Trophoblast cell (in vitro differentiated cells and primary cell): ENCODE results near the gene ASIC4.

ENCODE experiments used
- DNase-seq, 2 donors: peaks; one replicate each; pipeline ENCODE4 v3.0.0-alpha.2; 2016
- H2AFZ ChIP-seq: 2 replicates; pipeline ENCODE4 v1.6.1; 2013; ENCODE audit warnings: low read length, moderate library complexity, mild to moderate bottlenecking; ENCODE audit not compliant: insufficient read depth, poor library complexity
- H2AK5ac ChIP-seq: 2 replicates; pipeline ENCODE4 v1.6.1; 2013; ENCODE audit warnings: mild to moderate bottlenecking, low read length
- H2BK120ac ChIP-seq: 2 replicates; pipeline ENCODE4 v1.6.1; 2013; ENCODE audit warnings: low read length, mild to moderate bottlenecking, moderate library complexity; ENCODE audit not compliant: insufficient read depth, poor library complexity
- H2BK12ac ChIP-seq: 2 replicates; pipeline ENCODE4 v1.6.1; 2013; ENCODE audit warnings: mild to moderate bottlenecking, low read length, moderate library complexity
- H2BK5ac ChIP-seq: 2 replicates; pipeline ENCODE4 v1.6.1; 2013; ENCODE audit warnings: low read length, low read depth, moderate library complexity, mild to moderate bottlenecking; ENCODE audit not compliant: poor library complexity
- H3K14ac ChIP-seq: 2 replicates; pipeline ENCODE4 v1.6.1; 2013; ENCODE audit warnings: mild to moderate bottlenecking, low read length
- H3K18ac ChIP-seq: 2 replicates; pipeline ENCODE4 v1.6.1; 2013; ENCODE audit warnings: mild to moderate bottlenecking, low read length
- H3K23ac ChIP-seq: 2 replicates; pipeline ENCODE4 v1.6.1; 2013; ENCODE audit warnings: low read length
- H3K27ac ChIP-seq: 2 replicates; pipeline ENCODE4 v1.5.1; 2013; ENCODE audit warnings: low read depth, mild to moderate bottlenecking, inconsistent platforms, low read length, moderate library complexity
- H3K27me3 ChIP-seq: 2 replicates; pipeline ENCODE4 v1.6.1; 2013; ENCODE audit warnings: inconsistent platforms, mild to moderate bottlenecking, low read length, moderate library complexity; ENCODE audit not compliant: insufficient read depth
- H3K36me3 ChIP-seq, 2 experiments: 1 replicate in 1 of 2; 2 replicates in 1 of 2; pipeline ENCODE4 v1.6.1; 2013; ENCODE audit warnings: low read length in 2 of 2, mild to moderate bottlenecking in 2 of 2, moderate library complexity in 1 of 2; ENCODE audit not compliant: insufficient read depth in 2 of 2, control insufficient read depth in 1 of 2
- H3K4ac ChIP-seq: 2 replicates; pipeline ENCODE4 v1.6.1; 2013; ENCODE audit warnings: low read depth, mild to moderate bottlenecking, low read length, moderate library complexity
- H3K4me1 ChIP-seq, 2 experiments: 1 replicate in 1 of 2; 2 replicates in 1 of 2; pipeline ENCODE4 v1.6.1; 2013; ENCODE audit warnings: low read length in 2 of 2, mild to moderate bottlenecking in 2 of 2, moderate library complexity in 1 of 2; ENCODE audit not compliant: insufficient read depth in 2 of 2, control insufficient read depth in 1 of 2
- H3K4me2 ChIP-seq: 2 replicates; pipeline ENCODE4 v1.6.1; 2013; ENCODE audit warnings: inconsistent platforms, mild to moderate bottlenecking, low read length, moderate library complexity
- H3K4me3 ChIP-seq: 2 replicates; pipeline ENCODE4 v1.5.1; 2013; ENCODE audit warnings: mild to moderate bottlenecking, low read depth, low read length, inconsistent platforms
- H3K79me1 ChIP-seq: one replicate; pipeline ENCODE4 v1.6.1; 2013; ENCODE audit warnings: low read length
- H3K79me2 ChIP-seq: 2 replicates; pipeline ENCODE4 v1.6.1; 2013; ENCODE audit warnings: low read length, mild to moderate bottlenecking; ENCODE audit not compliant: control insufficient read depth, insufficient read depth, poor library complexity
- H3K9ac ChIP-seq: 2 replicates; pipeline ENCODE4 v1.6.1; 2013; ENCODE audit warnings: mild to moderate bottlenecking, low read length
- H3K9me3 ChIP-seq: 2 replicates; pipeline ENCODE4 v1.6.1; 2013; ENCODE audit warnings: low read depth, mild to moderate bottlenecking, control low read depth, inconsistent platforms, low read length; ENCODE audit not compliant: insufficient read depth
- H4K12ac ChIP-seq: 2 replicates; pipeline ENCODE4 v1.6.1; 2013; ENCODE audit warnings: low read depth, mild to moderate bottlenecking, low read length, moderate library complexity
- H4K8ac ChIP-seq: 2 replicates; pipeline ENCODE4 v1.6.1; 2013; ENCODE audit warnings: low read depth, mild to moderate bottlenecking, low read length, moderate library complexity
- H4K91ac ChIP-seq: one replicate; pipeline ENCODE4 v1.6.1; 2013; ENCODE audit warnings: low read depth, mild to moderate bottlenecking, low read length, moderate library complexity
- WGBS: extraction: QIAGEN DNeasy Blood & Tissue Kit; methylation state at CpG from one replicate; pipeline ENCODE4 v1.1.7; 2013; ENCODE audit warnings: missing lambda C conversion rate; ENCODE audit not compliant: insufficient read length, insufficient coverage; ENCODE audit errors: extremely low coverage; 5-methylcytosine and 5-hydroxymethylcytosine counted together

The ASIC4 gene

GRCh38 chr2:219478916-219479315, 35.4 kb upstream of the ASIC4 start:
- WGBS = no CpG with 5 or more reads among the region's 8 CpGs
- Histone ChIP-seq H2BK12ac (no peak overlapping the region), H3K79me2 (no peaks in the 10 kb centered on the region), H3K4ac (no peak overlapping the region), H3K9me3 (peaks cover 1% of the 10 kb centered on the region), H3K14ac (no peak overlapping the region), H3K4me1 (no peaks in the 10 kb centered on the region), H3K36me3 (no peaks in the 10 kb centered on the region), H3K79me1 (no peaks in the 10 kb centered on the region), H4K8ac (no peak overlapping the region), H2AFZ (no peak overlapping the region), H2BK5ac (no peak overlapping the region), H2BK120ac (no peak overlapping the region), H3K4me2 (no peak overlapping the region), H2AK5ac (no peak overlapping the region), H3K27me3 (peaks cover 14% of the 10 kb centered on the region), H3K23ac (no peak overlapping the region), H4K12ac (no peak overlapping the region), H3K18ac (no peak overlapping the region), H3K4me3 (no peak overlapping the region), H3K27ac (no peak overlapping the region), H3K9ac (no peak overlapping the region), H4K91ac (no peak overlapping the region)
- DNase-seq = no peak

DNA sequence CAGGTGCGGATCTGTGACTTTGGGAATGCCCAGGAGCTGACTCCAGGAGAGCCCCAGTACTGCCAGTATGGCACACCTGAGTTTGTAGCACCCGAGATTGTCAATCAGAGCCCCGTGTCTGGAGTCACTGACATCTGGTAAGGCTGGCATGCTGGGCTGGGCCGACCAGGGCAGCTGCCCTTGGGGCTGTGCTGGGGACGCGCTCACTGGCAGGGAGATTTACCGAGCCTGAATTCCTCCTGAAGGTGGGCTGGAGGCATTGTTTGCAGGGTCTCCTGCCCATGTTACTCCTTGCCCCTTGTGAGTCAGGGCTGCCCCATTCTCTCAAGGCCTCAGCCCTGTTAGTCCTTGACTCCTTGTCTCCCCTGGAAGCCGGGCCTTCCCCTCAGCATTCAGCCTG, 34.3 kb upstream of the ASIC4 start:
- no CpG with 5 or more reads among the region's 8 CpGs for WGBS
- Histone ChIP-seq H2BK120ac (no peak overlapping the region), H2BK5ac (no peak overlapping the region), H3K14ac (no peak overlapping the region), H3K4me1 (peaks cover 4% of the 10 kb centered on the region in 2 experiments), H3K4ac (no peak overlapping the region), H4K8ac (no peak overlapping the region), H2AFZ (no peak overlapping the region), H3K23ac (no peak overlapping the region), H3K27ac (no peak overlapping the region), H3K18ac (no peak overlapping the region), H3K9me3 (peaks cover 1% of the 10 kb centered on the region), H3K4me2 (no peak overlapping the region), H3K79me2 (no peaks in the 10 kb centered on the region), H3K79me1 (no peaks in the 10 kb centered on the region), H3K4me3 (no peak overlapping the region), H2BK12ac (no peak overlapping the region), H4K91ac (no peak overlapping the region), H3K9ac (no peak overlapping the region), H3K36me3 (no peaks in the 10 kb centered on the region), H4K12ac (no peak overlapping the region), H2AK5ac (no peak overlapping the region), H3K27me3 (peaks cover 25% of the 10 kb centered on the region)
- DNase-seq = no peak

DNA sequence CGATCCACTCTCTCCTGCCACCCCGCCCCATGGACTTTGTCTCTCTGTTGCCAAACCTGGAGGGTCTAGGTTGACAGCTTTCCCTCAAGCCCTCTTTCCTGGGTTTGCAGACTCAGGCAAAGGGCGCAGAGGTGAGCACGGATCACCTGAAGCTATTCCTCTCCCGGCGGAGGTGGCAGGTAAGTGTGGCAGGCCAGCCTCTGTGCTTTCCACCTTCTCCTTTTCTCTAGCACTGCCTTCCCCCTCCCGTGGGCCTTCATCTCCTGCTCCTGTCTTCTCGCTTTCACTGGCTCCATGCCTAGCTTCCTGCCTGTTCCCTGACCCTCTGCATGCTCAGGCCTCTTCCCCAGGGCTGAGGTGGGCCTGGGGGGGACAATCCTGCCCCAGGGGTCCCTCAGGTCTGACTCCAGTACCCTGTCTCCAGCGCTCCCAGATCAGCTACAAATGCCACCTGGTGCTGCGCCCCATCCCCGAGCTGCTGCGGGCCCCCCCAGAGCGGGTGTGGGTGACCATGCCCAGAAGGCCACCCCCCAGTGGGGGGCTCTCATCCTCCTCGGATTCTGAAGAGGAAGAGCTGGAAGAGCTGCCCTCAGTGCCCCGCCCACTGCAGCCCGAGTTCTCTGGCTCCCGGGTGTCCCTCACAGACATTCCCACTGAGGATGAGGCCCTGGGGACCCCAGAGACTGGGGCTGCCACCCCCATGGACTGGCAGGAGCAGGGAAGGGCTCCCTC, 31.4 kb upstream of the ASIC4 start:
- Histone ChIP-seq H3K4ac (no peak overlapping the region), H3K4me1 (peaks cover 4 to 7% of the 10 kb centered on the region in 2 experiments), H3K27ac (no peak overlapping the region), H4K91ac (no peak overlapping the region), H4K12ac (no peak overlapping the region), H3K4me3 (no peak overlapping the region), H4K8ac (no peak overlapping the region), H3K79me2 (no peaks in the 10 kb centered on the region), H3K23ac (no peak overlapping the region), H3K36me3 (no peaks in the 10 kb centered on the region), H3K9ac (no peak overlapping the region), H2BK12ac (no peak overlapping the region), H3K18ac (no peak overlapping the region), H2BK5ac (no peak overlapping the region), H3K79me1 (no peaks in the 10 kb centered on the region), H3K4me2 (no peak overlapping the region), H2AK5ac (no peak overlapping the region), H3K27me3 (peaks cover 35% of the 10 kb centered on the region), H3K9me3 (peaks cover 1% of the 10 kb centered on the region), H3K14ac (no peak overlapping the region), H2AFZ (no peak overlapping the region), H2BK120ac (no peak overlapping the region)
- DNase-seq = no peak
- WGBS = no CpG with 5 or more reads among the region's 17 CpGs

DNA sequence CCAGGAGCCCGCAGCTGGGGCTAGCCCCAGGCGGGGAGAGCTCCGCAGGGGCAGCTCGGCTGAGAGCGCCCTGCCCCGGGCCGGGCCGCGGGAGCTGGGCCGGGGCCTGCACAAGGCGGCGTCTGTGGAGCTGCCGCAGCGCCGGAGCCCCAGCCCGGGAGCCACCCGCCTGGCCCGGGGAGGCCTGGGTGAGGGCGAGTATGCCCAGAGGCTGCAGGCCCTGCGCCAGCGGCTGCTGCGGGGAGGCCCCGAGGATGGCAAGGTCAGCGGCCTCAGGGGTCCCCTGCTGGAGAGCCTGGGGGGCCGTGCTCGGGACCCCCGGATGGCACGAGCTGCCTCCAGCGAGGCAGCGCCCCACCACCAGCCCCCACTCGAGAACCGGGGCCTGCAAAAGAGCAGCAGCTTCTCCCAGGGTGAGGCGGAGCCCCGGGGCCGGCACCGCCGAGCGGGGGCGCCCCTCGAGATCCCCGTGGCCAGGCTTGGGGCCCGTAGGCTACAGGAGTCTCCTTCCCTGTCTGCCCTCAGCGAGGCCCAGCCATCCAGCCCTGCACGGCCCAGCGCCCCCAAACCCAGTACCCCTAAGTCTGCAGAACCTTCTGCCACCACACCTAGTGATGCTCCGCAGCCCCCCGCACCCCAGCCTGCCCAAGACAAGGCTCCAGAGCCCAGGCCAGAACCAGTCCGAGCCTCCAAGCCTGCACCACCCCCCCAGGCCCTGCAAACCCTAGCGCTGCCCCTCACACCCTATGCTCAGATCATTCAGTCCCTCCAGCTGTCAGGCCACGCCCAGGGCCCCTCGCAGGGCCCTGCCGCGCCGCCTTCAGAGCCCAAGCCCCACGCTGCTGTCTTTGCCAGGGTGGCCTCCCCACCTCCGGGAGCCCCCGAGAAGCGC, 30.6 kb upstream of the ASIC4 start:
- no peaks in the 10 kb centered on the region for H3K79me1 ChIP-seq
- H3K79me2 ChIP-seq = no peaks in the 10 kb centered on the region
- H4K8ac ChIP-seq = no peak overlapping the region
- H4K12ac ChIP-seq = no peak overlapping the region
- H3K27me3 ChIP-seq = peaks cover 35% of the 10 kb centered on the region
- peak overlapping the region; percentile 41 for H3K4me2 ChIP-seq
- H3K14ac ChIP-seq = no peak overlapping the region
- H3K23ac ChIP-seq = no peak overlapping the region
- no peak overlapping the region for H2BK12ac ChIP-seq
- no peak overlapping the region for H4K91ac ChIP-seq
- DNase-seq = peak; percentile 27 to 67
- H3K4me3 ChIP-seq = no peak overlapping the region
- H3K9ac ChIP-seq = no peak overlapping the region
- H2BK5ac ChIP-seq = no peak overlapping the region
- H3K18ac ChIP-seq = no peak overlapping the region
- H3K36me3 ChIP-seq = no peaks in the 10 kb centered on the region
- H2AK5ac ChIP-seq = no peak overlapping the region
- peaks cover 4 to 7% of the 10 kb centered on the region in 2 experiments for H3K4me1 ChIP-seq
- no peak overlapping the region for H2BK120ac ChIP-seq
- peaks cover 1% of the 10 kb centered on the region for H3K9me3 ChIP-seq
- no peak overlapping the region for H3K4ac ChIP-seq
- WGBS = no CpG with 5 or more reads among the region's 58 CpGs
- H3K27ac ChIP-seq = no peak overlapping the region
- H2AFZ ChIP-seq = no peak overlapping the region
